CD4-positive, alpha-beta T cell treated with Interleukin-4 for 4 hours (primary cell): ENCODE measurements around the gene ATP6V0C.
"Not testable (repeated sequence)": the region's sequence is repeated elsewhere in the genome, so short reads cannot be mapped to it uniquely, and the experiment has no call there.

Source experiments
- DNase-seq: peaks from one replicate; pipeline ENCODE4 v3.0.0-alpha.2; 2020

The ATP6V0C gene

DNA sequence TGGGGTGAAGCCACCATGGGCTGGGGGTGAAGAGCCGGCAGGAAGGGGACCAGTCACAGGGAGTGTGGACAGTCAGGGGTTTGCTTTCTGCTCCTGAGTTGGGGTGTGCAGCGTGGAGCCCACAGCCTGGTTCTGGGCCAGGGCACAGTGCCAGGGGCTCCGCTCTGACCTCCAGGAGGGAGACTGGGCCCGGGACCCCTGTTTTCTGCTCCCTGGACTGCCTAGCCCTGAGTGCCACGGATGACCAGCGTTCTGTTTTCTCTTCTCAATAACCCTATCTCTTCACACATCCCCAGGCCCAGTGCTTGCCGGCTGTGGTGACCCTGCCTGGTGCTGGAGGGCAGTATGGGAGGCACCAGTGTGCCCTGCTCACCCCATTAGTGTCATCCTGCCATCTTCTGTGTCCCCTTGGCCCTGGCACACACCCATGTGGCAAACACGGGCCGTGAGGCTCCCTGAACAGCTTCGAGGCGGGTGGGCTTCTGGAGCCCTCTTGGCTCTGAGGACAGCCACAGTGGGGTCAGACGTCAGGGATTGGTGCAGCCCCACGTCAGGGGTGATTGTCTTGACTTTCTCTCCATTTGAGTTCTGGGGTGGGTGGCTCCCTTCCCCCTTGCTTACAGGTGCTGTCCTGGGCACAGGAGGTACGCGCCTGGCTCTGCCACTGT, 16.3 kb downstream of the ATP6V0C start:
- no peak for DNase-seq

DNA sequence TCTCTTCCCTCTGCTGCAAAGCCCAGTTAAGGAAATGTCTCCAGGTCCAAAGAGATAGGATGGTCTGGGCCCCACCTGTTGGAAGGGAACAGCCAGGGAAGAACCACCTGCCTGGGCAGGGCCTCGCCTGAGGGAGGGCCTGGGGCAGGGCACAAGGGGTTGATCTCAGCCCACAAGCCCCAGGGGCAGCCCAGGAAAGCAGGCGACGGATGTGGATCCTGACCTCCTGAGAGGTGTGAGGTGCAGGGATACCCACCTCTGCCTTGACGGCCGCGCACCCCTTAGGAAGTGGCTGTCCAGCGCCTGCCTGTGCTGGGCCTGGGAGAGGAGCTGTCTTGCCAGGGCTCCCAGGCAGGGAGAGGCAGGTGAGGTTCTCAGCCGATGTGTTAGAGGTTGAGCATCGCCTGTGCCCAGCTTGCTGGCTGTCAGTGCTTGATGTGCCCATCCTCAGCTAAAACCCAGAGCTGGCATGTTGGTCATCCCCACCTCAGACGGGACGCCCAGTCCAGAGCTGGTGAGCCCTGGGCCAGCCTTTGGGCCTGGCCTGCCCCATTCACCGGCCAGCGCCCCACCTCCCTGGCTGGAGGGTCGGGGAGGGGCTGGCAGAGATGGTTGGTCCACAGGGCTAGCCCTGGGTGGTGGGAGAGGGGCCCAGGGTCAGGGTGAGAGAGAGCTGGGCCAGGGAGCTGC, 17.0 kb downstream of the ATP6V0C start:
- DNase-seq, result no peak

GRCh38 chr16:2531371-2531695, 17.6 kb downstream of the ATP6V0C start, which contains the start of gene CEMP1:
Gene CEMP1 (minus strand): TSS chr16:2531408. CDS start chr16:2531073, 335 bp downstream.
- no peak for DNase-seq

DNA sequence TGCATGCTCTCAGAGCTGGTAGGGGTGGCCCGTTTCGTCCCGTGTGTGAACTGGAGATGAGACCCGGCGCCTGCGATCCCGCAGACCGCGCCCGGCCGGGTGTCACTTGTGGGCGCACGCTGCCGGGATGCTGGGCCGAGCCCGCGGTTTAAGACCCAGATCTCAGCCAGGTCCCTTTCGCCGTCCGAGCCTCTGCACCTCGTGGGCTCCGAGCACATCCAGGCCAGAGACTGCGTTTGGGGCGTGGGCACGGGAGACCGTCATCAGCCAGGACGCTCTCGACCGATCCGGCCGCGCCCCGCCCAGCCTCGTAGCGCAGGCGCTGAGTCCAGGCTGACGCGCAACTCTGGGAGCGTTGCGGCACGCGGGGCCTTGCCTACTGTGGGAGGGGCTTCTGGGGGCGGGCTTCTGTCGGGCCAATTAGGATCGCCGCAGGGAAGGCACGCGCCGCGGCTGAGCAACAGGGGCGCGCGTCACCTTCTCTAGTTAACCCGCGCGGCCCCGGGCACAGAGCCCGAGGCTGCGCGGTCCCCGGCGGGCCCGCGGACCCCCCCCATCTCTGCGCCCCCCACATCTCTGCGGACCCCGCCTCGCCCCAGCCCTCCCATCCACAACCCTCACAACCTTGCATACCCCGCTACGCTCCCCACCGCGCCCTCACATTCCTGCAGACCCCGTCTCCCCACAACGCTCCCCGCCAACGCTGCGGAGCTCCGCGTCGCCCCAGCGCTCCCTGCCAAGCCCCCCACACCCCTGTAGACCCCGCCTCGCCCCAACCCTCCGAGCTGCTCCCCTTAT, 18.1 kb downstream of the ATP6V0C start:
- DNase-seq, result peak; percentile 96

- DNase-seq, result peak; percentile 68
These were observed 18.9 kb downstream of the ATP6V0C start for GRCh38 chr16:2532494-2533141.

GRCh38 chr16:2533142-2533755, 19.5 kb downstream of the ATP6V0C start:
- not testable (repeated sequence) for DNase-seq

DNA sequence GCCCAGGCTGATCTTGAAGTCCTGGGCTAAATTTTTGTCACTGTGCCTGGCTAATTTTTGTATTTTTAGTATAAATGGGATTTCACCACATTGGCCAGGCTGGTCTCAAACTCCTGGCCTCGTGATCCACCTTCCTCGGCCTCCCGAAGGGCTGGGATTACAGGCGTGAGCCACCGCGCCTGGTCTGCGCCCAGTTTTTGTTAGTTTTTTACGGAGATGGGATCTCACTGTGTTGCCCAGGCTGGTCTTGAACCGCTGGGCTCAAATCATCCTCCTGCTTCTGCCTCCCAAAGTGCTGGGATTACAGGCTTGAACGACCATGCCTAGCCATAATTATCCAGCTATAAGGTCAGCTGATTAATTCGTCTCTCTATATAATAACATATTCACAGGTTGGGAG, 20.2 kb downstream of the ATP6V0C start:
- no peak for DNase-seq

GRCh38 chr16:2534335-2534734, 20.6 kb downstream of the ATP6V0C start:
- not testable (repeated sequence) for DNase-seq

- DNase-seq, result no peak
These were observed 21.9 kb downstream of the ATP6V0C start for GRCh38 chr16:2535625-2536013.

- DNase-seq, result peak; percentile 95
These were observed 24.0 kb downstream of the ATP6V0C start, which contains the start of gene PDPK1 for GRCh38 chr16:2537451-2538379. Gene PDPK1 (plus strand): TSS chr16:2538021. CDS start chr16:2538113, 92 bp downstream.

GRCh38 chr16:2539192-2539844, 25.6 kb downstream of the ATP6V0C start:
- not testable (repeated sequence) for DNase-seq

GRCh38 chr16:2539845-2540458, 26.2 kb downstream of the ATP6V0C start:
- not testable (repeated sequence) for DNase-seq

DNA sequence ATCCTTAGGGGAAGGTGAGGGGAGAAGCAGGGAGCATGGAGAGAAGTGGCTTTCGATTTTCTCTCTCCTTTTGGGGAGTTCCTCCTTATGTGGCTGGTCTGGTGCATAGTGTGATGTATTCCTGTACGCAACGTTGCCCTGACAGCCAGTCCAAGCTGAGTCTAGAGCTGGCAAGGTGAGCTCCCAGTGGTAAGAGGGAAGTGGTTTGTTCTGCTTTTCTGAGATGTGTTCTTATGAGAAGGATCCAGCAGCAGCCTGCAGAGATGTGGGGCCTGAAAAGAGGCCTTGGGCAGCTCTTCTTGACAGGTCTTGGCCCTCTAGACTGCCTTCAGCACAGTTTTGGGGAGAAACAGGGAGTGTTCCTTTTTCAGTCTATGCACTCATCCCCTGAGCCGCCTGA, 27.2 kb downstream of the ATP6V0C start:
- DNase-seq, result not testable (repeated sequence)

DNA sequence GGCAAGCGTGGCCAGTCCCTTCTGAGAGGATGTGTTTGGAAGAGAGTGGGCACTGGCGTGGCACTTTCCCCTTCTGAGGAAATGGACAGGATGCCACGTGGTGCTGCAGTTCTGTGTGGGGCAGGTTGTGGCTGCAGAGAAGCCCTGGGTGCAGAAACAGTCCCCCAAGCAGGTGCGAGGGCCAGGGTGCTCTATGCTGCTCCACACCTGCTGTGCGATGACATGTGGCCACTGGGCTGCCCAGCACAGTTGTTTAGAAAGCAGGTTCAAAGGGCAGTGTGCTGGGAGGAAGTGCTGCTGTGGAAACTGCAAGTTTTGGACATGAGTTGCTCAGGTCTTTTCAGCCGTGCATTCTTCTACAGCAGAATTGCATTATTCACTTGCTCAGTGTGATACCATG, 27.7 kb downstream of the ATP6V0C start:
- DNase-seq, result not testable (repeated sequence)

DNA sequence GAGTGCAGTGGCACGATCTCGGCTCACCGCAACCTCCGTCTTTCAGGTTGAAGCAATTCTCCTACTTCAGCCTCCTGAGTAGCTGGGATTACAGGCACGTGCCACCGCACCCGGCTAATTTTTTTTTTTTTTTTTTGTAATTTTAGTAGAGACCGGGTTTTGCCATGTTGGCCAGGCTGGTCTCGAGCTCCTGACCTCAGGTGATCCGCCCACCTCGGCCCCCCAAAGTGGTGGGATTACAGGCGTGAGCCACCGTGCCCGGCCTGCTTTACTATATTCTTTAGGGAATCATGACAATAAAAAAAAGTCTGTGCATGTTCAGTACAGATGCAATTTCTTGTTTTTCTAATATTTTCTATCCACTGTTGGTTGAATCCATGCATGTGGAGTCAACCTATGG, 30.0 kb downstream of the ATP6V0C start:
- DNase-seq, result not testable (repeated sequence)

DNA sequence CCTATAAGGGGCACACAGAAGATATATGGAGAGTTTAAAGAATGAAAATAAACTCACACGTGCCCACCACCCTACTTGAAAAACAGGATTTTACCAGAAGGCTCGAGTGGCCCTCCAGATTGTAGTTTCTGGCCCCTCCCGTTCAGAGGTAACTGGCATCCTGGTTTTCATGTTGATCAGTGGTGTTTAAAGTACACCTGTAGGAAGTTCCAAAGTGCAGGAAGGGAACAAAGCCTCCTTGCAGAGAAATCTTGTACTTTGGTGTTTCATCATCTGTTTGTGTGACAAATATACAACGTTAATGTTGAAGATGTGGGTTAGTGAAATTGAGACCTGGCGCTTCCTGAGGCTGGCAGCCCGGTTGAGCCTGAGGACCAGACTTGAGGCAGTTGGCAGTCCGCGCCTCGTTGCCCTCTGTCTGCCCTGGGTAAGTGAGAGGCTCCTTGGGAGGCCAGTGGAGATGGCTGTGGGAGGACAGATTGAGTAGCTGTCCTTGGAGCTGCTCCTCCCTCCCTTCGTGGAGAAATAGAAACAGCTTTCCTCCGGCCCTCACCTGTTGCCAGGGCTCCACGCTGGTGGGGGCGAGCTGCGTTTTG, 36.6 kb downstream of the ATP6V0C start:
- not testable (repeated sequence) for DNase-seq

GRCh38 chr16:2551420-2551889, 37.7 kb downstream of the ATP6V0C start:
- DNase-seq, result not testable (repeated sequence)

GRCh38 chr16:2554709-2555425, 41.1 kb downstream of the ATP6V0C start:
- not testable (repeated sequence) for DNase-seq

GRCh38 chr16:2557150-2557549, 43.4 kb downstream of the ATP6V0C start:
- not testable (repeated sequence) for DNase-seq
